ENCODE results near the gene SHISA9. TPM values are rescaled to one million over a fixed set of nuclear protein-coding genes. Genes with fewer than 3 reads are reported as not detected.

The SHISA9 gene
- total RNA-seq, 1 experiment from 2014 or later, result not detected

DNA sequence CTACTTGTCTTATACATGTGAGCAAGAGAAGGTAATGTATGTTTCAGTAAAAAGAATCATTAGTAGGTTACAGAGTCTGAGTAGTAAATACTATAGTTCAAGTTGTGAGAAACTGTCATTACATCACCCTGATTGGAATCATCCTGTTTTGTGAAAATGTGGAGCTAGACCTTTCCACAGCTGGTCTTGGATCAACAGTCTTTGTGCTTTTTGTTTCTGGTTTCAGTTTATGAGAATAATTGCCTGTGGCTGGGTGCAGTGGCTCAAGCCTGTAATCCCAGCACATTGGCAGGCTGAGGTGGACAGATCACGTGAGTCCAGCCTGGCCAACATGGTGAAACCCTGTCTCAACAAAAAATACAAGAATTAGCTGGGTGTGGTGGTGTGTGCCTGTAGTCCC is 19.7 kb upstream of the SHISA9 start:
- Histone ChIP-seq H3K27me3 (ENCODE audit: low read length) (no peaks in the 10 kb centered on the region; the same call in 1 of the 2 replicates), H3K4me3 (ENCODE audit: low read length) (no peak overlapping the region), H4K20me1 (ENCODE audit: low read length) (no peaks in the 10 kb centered on the region), H3K79me2 (ENCODE audit: low read length) (no peaks in the 10 kb centered on the region), H3K9me2 (replicated peaks; ENCODE audit: low read length) (no peaks in the 10 kb centered on the region), H3K9me3 (ENCODE audit: low read length) (no peaks in the 10 kb centered on the region), H3K4me1 (ENCODE audit: insufficient read depth, low read length) (no peaks in the 10 kb centered on the region), H3K27ac (ENCODE audit: low read length) (no peak overlapping the region), H2AFZ (ENCODE audit: low read length) (no peak overlapping the region), H3K4me2 (ENCODE audit: low read length) (no peak overlapping the region), H3F3A (ENCODE audit: low read length, unreplicated experiment) (no peaks in the 10 kb centered on the region), H3K36me3 (ENCODE audit: low read depth, low read length) (no peaks in the 10 kb centered on the region), H3K9ac (ENCODE audit: low read length) (no peak overlapping the region)
- no peak for ATAC-seq
- TF ChIP-seq EZH2phosphoT487 (IDR thresholded peaks at IDR 0.05; ENCODE audit: borderline replicate concordance, low read length) (no peak), EZH2 (IDR thresholded peaks at IDR 0.05; ENCODE audit: low read length, unreplicated experiment) (no peak)
- TF ChIP-seq, protein P1, sequence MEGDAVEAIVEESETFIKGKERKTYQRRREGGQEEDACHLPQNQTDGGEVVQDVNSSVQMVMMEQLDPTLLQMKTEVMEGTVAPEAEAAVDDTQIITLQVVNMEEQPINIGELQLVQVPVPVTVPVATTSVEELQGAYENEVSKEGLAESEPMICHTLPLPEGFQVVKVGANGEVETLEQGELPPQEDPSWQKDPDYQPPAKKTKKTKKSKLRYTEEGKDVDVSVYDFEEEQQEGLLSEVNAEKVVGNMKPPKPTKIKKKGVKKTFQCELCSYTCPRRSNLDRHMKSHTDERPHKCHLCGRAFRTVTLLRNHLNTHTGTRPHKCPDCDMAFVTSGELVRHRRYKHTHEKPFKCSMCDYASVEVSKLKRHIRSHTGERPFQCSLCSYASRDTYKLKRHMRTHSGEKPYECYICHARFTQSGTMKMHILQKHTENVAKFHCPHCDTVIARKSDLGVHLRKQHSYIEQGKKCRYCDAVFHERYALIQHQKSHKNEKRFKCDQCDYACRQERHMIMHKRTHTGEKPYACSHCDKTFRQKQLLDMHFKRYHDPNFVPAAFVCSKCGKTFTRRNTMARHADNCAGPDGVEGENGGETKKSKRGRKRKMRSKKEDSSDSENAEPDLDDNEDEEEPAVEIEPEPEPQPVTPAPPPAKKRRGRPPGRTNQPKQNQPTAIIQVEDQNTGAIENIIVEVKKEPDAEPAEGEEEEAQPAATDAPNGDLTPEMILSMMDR (conservative IDR thresholded peaks at IDR 0.05; ENCODE audit: low read depth, low read length), result no peak
- intact Hi-C loops (cut with micrococcal nuclease), result no loop called here
- ChIA-PET POLR2A (ENCODE audit: unreplicated experiment) (no interaction called here), CTCF (no interaction called here)
- no TSS peak for BruUV-seq (replicated peaks)
- no peak for DNase-seq

DNA sequence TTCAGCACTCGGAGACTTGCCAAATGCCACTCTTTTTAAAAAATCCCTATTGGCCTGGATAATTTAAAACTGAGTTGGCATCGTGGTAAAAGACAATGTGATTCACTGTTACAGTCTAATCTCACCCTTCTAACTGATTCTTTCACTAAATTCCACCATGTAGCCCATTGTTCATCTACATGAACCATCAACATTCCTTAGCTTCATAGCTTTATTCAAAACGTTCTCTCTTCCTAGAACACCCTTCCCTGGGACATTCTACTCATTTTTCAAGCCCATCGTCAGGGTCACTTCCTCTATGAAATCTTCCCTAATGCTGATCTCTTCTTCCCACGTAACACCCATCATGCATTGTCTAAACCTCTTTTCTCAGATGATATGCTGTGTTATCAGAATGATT is 15.7 kb upstream of the SHISA9 start:
- ATAC-seq (no peak), DNase-seq (no peak)
- intact Hi-C loops (cut with micrococcal nuclease), result no loop called here
- Histone ChIP-seq H3K79me2 (ENCODE audit: low read length) (no peaks in the 10 kb centered on the region), H3K4me2 (ENCODE audit: low read length) (no peak overlapping the region), H4K20me1 (ENCODE audit: low read length) (no peaks in the 10 kb centered on the region), H3F3A (ENCODE audit: low read length, unreplicated experiment) (no peaks in the 10 kb centered on the region), H3K4me3 (ENCODE audit: low read length) (no peak overlapping the region), H3K4me1 (ENCODE audit: insufficient read depth, low read length) (no peaks in the 10 kb centered on the region), H3K9ac (ENCODE audit: low read length) (no peak overlapping the region), H3K9me3 (ENCODE audit: low read length) (no peaks in the 10 kb centered on the region), H3K27ac (ENCODE audit: low read length) (no peak overlapping the region), H2AFZ (ENCODE audit: low read length) (no peak overlapping the region), H3K27me3 (ENCODE audit: low read length) (no peaks in the 10 kb centered on the region; the same call in 1 of the 2 replicates), H3K36me3 (ENCODE audit: low read depth, low read length) (no peaks in the 10 kb centered on the region), H3K9me2 (replicated peaks; ENCODE audit: low read length) (no peaks in the 10 kb centered on the region)
- POLR2A ChIA-PET (ENCODE audit: unreplicated experiment), result no interaction called here
- no TSS peak for BruUV-seq (replicated peaks)
- CTCF ChIA-PET, result no interaction called here
- TF ChIP-seq, protein P1 (conservative IDR thresholded peaks at IDR 0.05; ENCODE audit: low read depth, low read length), result no peak
- no peak for TF ChIP-seq EZH2 (IDR thresholded peaks at IDR 0.05; ENCODE audit: low read length, unreplicated experiment)
- no peak for TF ChIP-seq EZH2phosphoT487 (IDR thresholded peaks at IDR 0.05; ENCODE audit: borderline replicate concordance, low read length)

GRCh38 chr16:12891836-12892235 is 9.6 kb upstream of the SHISA9 start:
- Histone ChIP-seq H3K27ac (ENCODE audit: low read length) (no peak overlapping the region), H2AFZ (ENCODE audit: low read length) (no peak overlapping the region), H3K27me3 (ENCODE audit: low read length) (no peaks in the 10 kb centered on the region), H3K79me2 (ENCODE audit: low read length) (no peaks in the 10 kb centered on the region), H4K20me1 (ENCODE audit: low read length) (no peaks in the 10 kb centered on the region), H3K36me3 (ENCODE audit: low read depth, low read length) (no peaks in the 10 kb centered on the region), H3K9me2 (replicated peaks; ENCODE audit: low read length) (no peaks in the 10 kb centered on the region), H3F3A (ENCODE audit: low read length, unreplicated experiment) (no peaks in the 10 kb centered on the region), H3K4me3 (ENCODE audit: low read length) (no peak overlapping the region), H3K9me3 (ENCODE audit: low read length) (no peaks in the 10 kb centered on the region), H3K4me1 (ENCODE audit: insufficient read depth, low read length) (no peaks in the 10 kb centered on the region), H3K9ac (ENCODE audit: low read length) (no peak overlapping the region), H3K4me2 (ENCODE audit: low read length) (no peak overlapping the region)
- POLR2A ChIA-PET (ENCODE audit: unreplicated experiment), result no interaction called here
- intact Hi-C loops (cut with micrococcal nuclease), result no loop called here
- BruUV-seq (replicated peaks), result no TSS peak
- CTCF ChIA-PET, result no interaction called here
- no peak for DNase-seq
- no peak for TF ChIP-seq EZH2 (IDR thresholded peaks at IDR 0.05; ENCODE audit: low read length, unreplicated experiment)
- TF ChIP-seq EZH2phosphoT487 (IDR thresholded peaks at IDR 0.05; ENCODE audit: borderline replicate concordance, low read length), result no peak
- TF ChIP-seq, protein P1 (conservative IDR thresholded peaks at IDR 0.05; ENCODE audit: low read depth, low read length), result no peak
- ATAC-seq, result no peak
